ENCODE results near the gene E2F3.

Gene E2F3

DNA sequence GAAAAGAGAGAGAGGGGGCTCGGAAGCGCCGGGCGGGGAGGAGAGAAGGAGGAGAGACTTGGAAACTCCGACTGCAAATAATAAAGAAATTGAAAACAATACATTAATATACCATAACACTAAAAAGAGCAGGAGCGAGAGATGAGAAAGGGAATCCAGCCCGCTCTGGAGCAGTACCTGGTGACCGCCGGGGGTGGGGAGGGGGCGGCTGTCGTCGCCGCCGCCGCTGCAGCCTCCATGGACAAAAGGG lies 338 bp downstream of the E2F3 start:
- no peak for DNase-seq (ENCODE audit: low read depth in 2 of 3, low spot score in 2 of 3)

DNA sequence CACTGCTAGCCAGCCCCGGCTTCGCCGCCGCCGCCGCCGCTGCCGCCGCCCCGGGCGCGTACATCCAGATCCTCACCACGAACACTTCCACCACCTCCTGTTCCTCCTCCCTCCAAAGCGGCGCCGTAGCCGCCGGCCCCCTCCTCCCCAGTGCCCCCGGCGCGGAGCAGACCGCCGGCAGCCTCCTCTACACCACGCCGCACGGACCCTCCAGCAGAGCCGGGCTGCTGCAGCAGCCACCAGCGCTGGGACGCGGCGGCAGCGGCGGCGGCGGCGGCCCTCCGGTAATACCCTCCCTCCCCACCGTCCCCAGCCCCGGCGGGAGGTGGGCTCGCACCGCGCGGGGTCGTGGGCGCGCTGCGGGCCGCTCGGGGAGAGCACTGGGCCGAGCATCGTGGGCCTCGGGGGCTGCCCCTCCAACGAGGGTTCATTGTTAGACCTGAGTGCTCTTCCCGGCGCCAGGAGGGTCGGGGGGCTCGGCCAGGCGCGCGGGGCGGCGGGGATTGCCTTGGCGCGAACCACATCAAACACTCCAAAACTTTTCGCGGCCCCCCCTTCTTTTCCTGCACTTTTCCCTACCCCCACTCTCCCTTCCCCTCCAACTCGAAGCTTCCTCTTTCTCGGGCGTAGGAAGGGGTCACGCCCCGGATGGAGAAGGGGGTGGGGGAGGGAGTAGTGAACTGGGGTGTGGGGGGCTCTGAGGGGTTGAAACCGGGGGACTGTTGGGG lies 827 bp downstream of the E2F3 start:
- DNase-seq (ENCODE audit: low read depth in 2 of 3, low spot score in 2 of 3) = peak; percentile 10 to 34 (median 22)

DNA sequence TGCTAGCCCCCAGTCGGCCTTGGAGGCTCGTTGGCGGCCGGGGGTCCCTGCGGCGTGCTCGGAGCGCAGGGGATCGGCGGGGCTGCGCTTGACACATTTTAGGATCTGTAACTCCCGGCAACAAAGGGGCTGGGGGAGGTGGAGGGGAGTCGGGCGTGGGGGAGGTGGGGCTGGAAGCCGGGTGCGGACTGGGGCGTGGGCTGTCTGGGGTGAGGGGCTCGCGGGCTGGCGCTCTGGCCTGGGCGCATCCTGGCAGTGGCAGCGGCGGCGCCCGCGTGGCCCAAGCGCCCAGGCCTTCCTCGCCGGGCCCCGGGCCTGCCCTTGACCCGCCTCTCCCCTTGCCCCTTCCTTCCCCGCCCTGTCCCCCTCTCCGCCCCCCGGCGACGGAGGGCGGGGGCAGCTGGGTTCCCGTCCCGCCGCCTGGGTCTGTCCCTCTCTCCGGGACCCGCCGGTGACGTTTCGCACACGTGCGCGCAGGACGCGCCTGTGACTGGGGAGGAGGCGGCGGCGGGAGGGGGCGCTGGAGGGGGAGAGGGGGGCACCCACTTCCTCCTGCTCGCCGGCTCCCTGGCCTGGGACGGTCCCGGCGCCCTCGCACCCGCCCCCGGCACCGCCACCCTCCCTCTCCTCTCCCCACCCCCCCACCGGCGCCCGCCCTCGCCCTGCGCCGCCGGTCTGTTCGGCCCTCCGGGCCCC lies 1.5 kb downstream of the E2F3 start:
- DNase-seq (ENCODE audit: low read depth in 2 of 3, low spot score in 2 of 3) = peak; percentile 67 to 94 (median 80)

GRCh38 chr6:20403766-20404640 lies 2.3 kb downstream of the E2F3 start:
- peak in 2 of 3 experiments; percentile 56 to 75 for DNase-seq (ENCODE audit: low read depth in 2 of 3, low spot score in 2 of 3)

GRCh38 chr6:20404641-20405032 lies 3.0 kb downstream of the E2F3 start:
- peak; percentile 9 to 27 (median 26) for DNase-seq (ENCODE audit: low read depth in 2 of 3, low spot score in 2 of 3)

GRCh38 chr6:20408851-20409250 lies 7.2 kb downstream of the E2F3 start:
- DNase-seq (ENCODE audit: low read depth in 2 of 3, low spot score in 2 of 3) = no peak

- DNase-seq (ENCODE audit: low read depth in 2 of 3, low spot score in 2 of 3) = no peak
Observed at GRCh38 chr6:20409427-20409971, 7.8 kb downstream of the E2F3 start.

- no peak for DNase-seq (ENCODE audit: low read depth in 2 of 3, low spot score in 2 of 3)
Observed at GRCh38 chr6:20411544-20411943, 9.9 kb downstream of the E2F3 start.

DNA sequence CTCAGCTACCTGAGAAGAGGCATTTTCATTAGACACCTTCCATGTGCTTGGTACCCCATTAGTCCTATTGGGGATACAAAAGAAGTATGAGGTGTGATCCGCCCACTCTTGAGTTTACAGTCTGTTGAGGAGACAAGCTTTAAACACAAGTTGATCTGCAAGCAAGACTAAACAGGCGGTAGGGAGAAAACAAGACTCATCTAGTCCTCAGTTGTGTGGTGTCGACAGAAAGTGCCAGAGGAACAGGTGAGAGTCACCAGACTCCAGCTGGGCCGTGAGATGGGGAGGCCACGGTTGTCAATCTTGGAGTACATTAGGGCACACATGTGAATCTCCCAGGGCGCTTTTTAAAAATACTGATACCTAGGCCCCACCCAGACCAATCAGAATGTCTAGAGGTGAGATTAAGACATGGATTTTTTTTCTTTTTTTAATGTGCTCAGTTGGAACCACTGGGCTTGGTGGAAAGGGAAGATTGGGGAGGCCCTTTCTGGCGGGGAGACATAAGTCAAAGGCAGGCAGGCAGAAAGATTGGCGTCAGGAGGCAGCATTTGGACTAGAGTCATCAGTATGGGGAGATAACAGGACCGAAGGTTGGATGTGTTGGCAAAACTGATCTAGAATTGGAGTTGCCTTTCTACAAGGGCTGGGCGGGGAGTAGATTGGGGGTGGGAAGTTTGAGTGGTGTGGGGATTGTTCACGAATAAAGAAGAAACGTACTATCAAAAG lies 10.4 kb downstream of the E2F3 start:
- DNase-seq (ENCODE audit: low read depth in 2 of 3, low spot score in 2 of 3) = no peak

DNA sequence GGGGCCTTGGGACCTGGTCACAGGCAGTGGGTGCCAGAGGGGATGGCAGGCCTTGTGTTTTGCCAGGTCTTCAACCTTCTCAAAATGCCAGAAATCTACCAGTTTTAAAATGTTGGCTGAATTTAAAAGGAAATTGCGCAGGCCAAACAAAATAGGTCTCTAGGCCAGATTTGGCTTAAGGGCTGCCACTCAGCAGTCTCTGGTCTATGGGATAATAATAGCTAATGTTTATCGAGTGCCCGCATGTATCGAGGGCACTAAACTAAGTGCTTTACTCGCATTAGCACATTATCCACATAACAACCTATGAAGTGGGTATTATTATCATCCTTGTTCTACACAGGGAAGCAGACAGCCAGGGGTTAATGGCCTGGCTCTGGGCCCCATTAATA lies 11.0 kb downstream of the E2F3 start:
- DNase-seq (ENCODE audit: low read depth in 2 of 3, low spot score in 2 of 3) = no peak

DNA sequence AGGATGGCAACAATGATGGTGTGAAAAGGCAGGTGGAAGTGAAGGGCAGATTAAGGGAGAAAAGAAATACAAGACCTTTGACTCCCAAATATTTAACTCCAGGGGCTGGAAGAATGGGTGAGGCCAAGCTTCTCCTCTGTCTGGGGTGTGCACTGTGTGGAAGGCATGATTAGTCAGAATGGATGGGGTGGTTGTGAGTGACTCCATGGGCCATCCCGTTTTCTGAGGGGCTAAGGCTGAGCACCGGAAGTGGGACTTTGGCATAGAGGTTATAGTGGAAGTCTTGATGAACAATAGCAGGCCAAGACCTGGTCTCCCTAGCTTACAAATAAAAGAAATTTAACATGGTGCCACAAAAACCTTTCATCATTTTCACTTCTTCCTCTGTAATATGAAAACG lies 12.1 kb downstream of the E2F3 start:
- DNase-seq (ENCODE audit: low read depth in 2 of 3, low spot score in 2 of 3) = no peak

DNA sequence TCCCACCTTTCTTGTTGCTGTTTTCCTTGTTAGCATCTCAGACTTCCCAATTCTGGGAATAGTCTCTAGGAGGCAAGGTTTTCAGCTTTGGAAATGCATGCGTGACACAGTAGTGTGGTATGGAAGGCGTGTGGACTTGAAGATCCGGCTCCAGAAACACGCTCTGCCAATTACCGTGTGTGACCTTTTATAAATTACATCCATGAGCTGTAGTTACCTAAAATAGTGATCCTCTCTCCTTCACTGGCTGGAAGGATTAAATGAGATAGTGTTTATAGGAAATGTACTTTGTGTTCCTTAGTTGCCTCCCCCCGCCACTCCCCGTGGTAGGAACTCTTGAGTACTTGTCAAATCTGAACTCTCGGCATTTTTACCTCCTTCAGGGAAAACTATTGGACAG lies 13.0 kb downstream of the E2F3 start:
- DNase-seq (ENCODE audit: low read depth in 2 of 3, low spot score in 2 of 3) = no peak

- no peak for DNase-seq (ENCODE audit: low read depth in 2 of 3, low spot score in 2 of 3)
Observed at GRCh38 chr6:20415304-20415703, 13.6 kb downstream of the E2F3 start.

- no peak for DNase-seq (ENCODE audit: low read depth in 2 of 3, low spot score in 2 of 3)
Observed at GRCh38 chr6:20415712-20416454, 14.2 kb downstream of the E2F3 start.

DNA sequence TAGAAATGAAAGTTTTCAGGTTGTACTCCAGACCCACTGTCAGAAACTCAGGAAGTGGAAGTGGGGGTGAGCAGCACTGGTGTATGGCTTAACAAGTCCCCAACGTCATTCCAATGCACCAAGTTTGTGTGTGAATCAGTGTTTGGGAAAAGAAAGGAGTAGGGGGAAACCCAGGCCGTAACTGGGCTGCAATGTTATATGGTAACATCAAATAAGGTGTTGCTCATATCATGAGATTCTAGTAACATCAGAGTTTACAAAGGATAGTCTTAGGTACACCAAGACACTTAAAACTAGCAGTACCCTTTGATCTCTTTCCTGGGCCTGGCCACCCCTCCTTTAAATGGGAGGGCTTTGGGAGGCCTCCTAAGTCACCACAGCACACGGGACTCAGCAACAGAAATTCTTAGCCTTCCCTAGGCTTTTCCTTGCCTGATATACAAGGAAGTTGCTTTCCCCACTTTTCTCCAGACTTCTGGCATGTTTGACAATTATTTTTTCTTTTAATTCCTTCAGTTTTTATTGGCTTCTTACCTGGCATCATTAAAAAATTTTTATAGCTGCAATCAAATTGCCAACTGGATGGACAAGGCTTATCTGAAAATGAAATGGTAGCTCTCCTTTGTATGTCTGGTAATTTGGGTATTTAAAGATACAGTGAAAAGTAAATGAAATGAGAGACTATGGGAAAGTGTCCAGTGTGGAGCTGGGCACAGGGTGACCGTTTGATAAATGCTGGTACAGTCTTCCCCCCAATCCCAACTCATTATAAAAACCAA lies 15.1 kb downstream of the E2F3 start:
- DNase-seq (ENCODE audit: low read depth in 2 of 3, low spot score in 2 of 3) = no peak

GRCh38 chr6:20417819-20418218 lies 16.1 kb downstream of the E2F3 start:
- no peak for DNase-seq (ENCODE audit: low read depth in 2 of 3, low spot score in 2 of 3)

DNA sequence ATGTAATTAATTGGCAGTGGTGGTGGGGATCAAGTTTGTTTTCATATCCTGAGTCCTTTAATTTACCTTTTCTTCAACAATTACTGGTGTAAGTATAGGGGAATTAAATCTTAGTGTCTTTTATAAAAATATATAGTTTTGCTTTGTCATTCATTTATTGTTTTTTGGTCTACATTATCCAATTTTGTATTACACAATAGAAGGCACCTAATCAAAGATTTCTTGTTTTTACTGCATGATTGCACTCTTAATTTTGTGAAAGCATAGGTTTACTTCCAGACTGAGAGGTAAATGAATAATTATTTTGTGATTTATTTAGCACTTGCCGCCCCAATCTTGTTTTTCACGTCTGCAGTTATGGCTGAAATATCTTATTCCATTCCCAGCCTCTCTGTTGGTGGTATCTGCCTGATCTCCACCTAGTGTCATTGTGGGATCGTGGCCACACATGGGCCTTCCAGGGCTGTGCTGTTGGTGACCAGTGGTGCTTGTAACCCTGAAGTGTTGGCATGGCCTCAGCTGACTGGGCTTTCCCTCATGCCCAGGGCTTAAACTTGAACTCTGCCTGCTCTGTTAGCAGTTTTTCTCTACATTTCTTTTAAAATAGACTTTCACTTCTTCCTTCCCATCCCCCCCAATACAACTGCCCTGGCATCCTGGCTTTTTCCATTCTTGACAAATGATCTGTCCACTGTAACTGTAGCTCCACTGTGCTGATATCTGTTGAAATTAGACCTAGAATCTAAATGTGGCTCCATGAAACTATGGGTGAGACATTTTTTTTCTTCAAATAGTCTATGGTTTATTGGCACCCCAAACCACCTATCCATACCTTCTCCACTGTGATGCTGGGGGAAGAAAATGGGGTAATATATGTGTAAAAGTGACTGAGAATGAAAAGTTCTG lies 24.8 kb downstream of the E2F3 start:
- no peak for DNase-seq (ENCODE audit: low read depth in 2 of 3, low spot score in 2 of 3)

GRCh38 chr6:20427856-20428255 lies 26.2 kb downstream of the E2F3 start:
- DNase-seq (ENCODE audit: low read depth in 2 of 3, low spot score in 2 of 3) = no peak

DNA sequence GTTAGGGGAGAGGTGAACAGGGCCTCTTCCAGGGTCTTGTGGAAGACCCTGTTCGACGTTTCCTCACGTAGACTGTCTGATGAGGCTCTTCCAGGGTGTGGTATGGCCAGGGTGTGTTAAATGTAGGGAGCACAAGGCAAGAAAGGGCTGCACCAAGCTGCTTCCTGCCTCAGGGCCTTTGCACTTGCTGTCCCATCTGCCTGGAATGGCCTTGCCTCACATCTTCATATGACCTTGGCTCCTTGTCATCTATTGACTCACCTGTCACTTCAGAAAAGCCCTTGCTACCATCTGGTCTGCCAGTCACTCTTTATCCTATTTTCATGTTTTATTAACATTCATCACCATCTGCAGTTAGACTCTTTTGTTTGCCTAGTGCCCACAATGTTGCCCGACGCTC lies 31.0 kb downstream of the E2F3 start:
- DNase-seq (ENCODE audit: low read depth in 2 of 3, low spot score in 2 of 3) = no peak

All from activated CD8-positive, alpha-beta memory T cell treated with anti-CD3 and anti-CD28 coated beads for 48 hours (primary cell).